Measurements from ENCODE around the gene PIM2.

GRCh38 chrX:48914593-48915493 lies 4.0 kb downstream of the PIM2 start:
- TF ChIP-seq, protein P1, sequence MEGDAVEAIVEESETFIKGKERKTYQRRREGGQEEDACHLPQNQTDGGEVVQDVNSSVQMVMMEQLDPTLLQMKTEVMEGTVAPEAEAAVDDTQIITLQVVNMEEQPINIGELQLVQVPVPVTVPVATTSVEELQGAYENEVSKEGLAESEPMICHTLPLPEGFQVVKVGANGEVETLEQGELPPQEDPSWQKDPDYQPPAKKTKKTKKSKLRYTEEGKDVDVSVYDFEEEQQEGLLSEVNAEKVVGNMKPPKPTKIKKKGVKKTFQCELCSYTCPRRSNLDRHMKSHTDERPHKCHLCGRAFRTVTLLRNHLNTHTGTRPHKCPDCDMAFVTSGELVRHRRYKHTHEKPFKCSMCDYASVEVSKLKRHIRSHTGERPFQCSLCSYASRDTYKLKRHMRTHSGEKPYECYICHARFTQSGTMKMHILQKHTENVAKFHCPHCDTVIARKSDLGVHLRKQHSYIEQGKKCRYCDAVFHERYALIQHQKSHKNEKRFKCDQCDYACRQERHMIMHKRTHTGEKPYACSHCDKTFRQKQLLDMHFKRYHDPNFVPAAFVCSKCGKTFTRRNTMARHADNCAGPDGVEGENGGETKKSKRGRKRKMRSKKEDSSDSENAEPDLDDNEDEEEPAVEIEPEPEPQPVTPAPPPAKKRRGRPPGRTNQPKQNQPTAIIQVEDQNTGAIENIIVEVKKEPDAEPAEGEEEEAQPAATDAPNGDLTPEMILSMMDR (conservative IDR thresholded peaks at IDR 0.05), result no peak
- TF ChIP-seq ZFX (IDR thresholded peaks at IDR 0.05), result no peak
